OCI-LY3 (cell line): ENCODE measurements around the gene GRIK4.

Source experiments
- H2AFZ ChIP-seq: fragments of 200-600, 300-600 bp; shearing (Covaris generic); 2 replicates; pipeline ENCODE4 v1.6.0; 2014; ENCODE audit warnings: antibody characterized with exemption, low read depth, low read length
- H3K27ac ChIP-seq: fragments of 200-600, 300-600 bp; sonication (generic); 2 replicates; pipeline ENCODE4 v1.5.1; 2014; ENCODE audit warnings: mild to moderate bottlenecking, low read length, moderate library complexity, mixed read lengths
- H3K27me3 ChIP-seq: fragments of 200-600, 300-600 bp; sonication (generic); 2 replicates; pipeline ENCODE4 v1.6.1; 2014; ENCODE audit warnings: low read depth, low read length, mixed read lengths
- H3K36me3 ChIP-seq: fragments of 200-600, 300-600 bp; sonication (generic); replicated peaks from 2 replicates; pipeline ENCODE3; 2014; ENCODE audit warnings: low read depth, low read length, mixed read lengths
- H3K4me1 ChIP-seq: fragments of 300-600, 200-600 bp; sonication (generic); 2 replicates; pipeline ENCODE4 v1.6.1; 2014; ENCODE audit warnings: low read length, mixed read lengths
- H3K4me2 ChIP-seq: fragments of 200-600, 300-600 bp; sonication (generic); 2 replicates; pipeline ENCODE4 v1.6.1; 2014; ENCODE audit warnings: low read length, mixed read lengths
- H3K4me3 ChIP-seq: fragments of 300-600, 200-600 bp; sonication (generic); 2 replicates; pipeline ENCODE4 v1.5.1; 2014; ENCODE audit warnings: antibody characterized with exemption, mild to moderate bottlenecking, low read length, moderate library complexity
- H3K79me2 ChIP-seq: fragments of 300-600, 200-600 bp; shearing (Covaris generic); 2 replicates; pipeline ENCODE4 v1.6.1; 2014; ENCODE audit warnings: mild to moderate bottlenecking, low read length, mixed read lengths
- H3K9ac ChIP-seq: fragments of 300-600, 200-600 bp; shearing (Covaris generic); 2 replicates; pipeline ENCODE4 v1.6.0; 2014; ENCODE audit warnings: mild to moderate bottlenecking, low read length, moderate library complexity
- H3K9me3 ChIP-seq: fragments of 200-600, 300-600 bp; shearing (Covaris generic); 2 replicates; pipeline ENCODE4 v1.6.1; 2014; ENCODE audit warnings: low read length, mixed read lengths; ENCODE audit not compliant: insufficient read depth
- H4K20me1 ChIP-seq: fragments of 200-600, 300-600 bp; sonication (generic); 2 replicates; pipeline ENCODE4 v1.6.1; 2016; ENCODE audit warnings: low read length, mixed read lengths; ENCODE audit not compliant: insufficient read depth
- EZH2phosphoT487 ChIP-seq: fragments of 200-600 bp; shearing (Covaris generic); IDR thresholded peaks from 2 replicates; pipeline ENCODE4 v1.6.1; 2018; ENCODE audit warnings: antibody characterized with exemption, mixed run types, low read depth
- TF ChIP-seq, protein P1 (sequence below): fragments of 200-600, 300-600 bp; sonication (generic); IDR thresholded peaks from 2 replicates; pipeline ENCODE4 v1.5.1; 2014; ENCODE audit warnings: antibody characterized with exemption, low read length, low read depth

GRIK4 gene

GRCh38 chr11:120546312-120547205, 35.0 kb downstream of the GRIK4 start:
- Histone ChIP-seq H3K4me1 (no peaks in the 10 kb centered on the region), H3K4me2 (no peak overlapping the region), H3K9ac (no peak overlapping the region), H3K79me2 (no peaks in the 10 kb centered on the region), H3K36me3 (no peaks in the 10 kb centered on the region), H3K4me3 (no peak overlapping the region), H2AFZ (no peak overlapping the region), H3K27me3 (peaks cover 42% of the 10 kb centered on the region), H3K27ac (no peak overlapping the region), H4K20me1 (no peaks in the 10 kb centered on the region), H3K9me3 (no peaks in the 10 kb centered on the region)
- TF ChIP-seq, protein P1, sequence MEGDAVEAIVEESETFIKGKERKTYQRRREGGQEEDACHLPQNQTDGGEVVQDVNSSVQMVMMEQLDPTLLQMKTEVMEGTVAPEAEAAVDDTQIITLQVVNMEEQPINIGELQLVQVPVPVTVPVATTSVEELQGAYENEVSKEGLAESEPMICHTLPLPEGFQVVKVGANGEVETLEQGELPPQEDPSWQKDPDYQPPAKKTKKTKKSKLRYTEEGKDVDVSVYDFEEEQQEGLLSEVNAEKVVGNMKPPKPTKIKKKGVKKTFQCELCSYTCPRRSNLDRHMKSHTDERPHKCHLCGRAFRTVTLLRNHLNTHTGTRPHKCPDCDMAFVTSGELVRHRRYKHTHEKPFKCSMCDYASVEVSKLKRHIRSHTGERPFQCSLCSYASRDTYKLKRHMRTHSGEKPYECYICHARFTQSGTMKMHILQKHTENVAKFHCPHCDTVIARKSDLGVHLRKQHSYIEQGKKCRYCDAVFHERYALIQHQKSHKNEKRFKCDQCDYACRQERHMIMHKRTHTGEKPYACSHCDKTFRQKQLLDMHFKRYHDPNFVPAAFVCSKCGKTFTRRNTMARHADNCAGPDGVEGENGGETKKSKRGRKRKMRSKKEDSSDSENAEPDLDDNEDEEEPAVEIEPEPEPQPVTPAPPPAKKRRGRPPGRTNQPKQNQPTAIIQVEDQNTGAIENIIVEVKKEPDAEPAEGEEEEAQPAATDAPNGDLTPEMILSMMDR = no peak
- TF ChIP-seq EZH2phosphoT487 = no peak

DNA sequence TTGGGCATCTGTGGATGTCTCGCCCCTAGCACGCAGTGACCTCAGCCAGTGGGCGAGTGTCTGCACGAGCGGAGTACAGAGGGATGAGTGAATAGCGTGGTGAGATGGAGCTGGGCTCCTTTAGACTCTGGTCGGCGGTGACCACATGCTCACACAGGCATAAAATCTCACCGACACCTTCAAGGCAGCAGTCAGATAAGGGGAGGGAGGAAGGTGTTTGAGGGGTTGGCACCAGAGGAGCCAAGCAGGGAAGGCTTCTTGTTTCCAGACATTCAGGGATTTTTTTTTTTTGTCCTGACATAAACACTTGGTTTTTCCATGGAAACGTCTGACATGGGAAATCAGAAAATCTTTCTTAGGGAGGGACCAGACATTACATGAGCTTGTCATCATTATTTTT, 35.8 kb downstream of the GRIK4 start:
- Histone ChIP-seq H3K36me3 (no peaks in the 10 kb centered on the region), H2AFZ (no peak overlapping the region)

DNA sequence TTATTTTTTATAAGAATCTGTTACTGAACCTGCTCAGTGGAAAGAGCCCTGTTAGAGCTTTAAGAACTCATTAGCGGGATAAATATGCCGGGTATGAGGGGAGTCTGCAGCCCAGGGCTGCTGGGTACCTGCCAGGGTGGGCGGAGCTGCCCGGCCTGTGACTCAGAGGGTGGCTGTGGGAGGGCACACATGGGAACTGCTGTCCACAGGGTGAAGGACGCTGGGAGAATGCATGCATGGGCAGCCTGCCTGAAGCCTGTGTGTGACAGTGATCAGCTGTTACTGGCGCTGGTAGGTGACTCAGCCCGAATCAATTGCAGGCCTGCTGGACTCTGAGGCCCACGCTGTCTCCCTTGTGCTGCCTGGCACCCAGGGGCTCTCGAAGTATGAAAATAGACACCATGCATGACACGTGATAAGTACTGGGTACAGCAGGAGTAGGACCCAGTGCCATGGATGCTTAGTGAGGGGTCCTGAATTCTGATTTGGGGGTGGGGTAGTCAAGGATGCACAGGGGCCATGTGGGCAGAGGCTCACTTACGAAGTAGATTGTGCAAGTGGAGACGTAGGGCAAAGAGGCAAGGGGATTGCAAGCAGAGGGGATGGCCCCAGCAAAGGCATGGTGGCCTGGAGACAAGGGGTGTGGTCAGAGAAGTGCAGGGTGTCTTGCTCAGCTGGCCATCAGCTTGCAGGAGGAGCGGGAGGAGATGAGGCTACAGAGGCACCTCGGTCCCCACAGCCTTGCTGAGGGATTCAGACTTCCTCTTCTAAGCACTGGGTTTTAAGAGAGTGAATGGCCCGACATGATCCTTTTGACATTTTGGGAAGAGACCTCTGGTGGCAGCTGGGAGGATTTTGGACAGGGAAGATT, 36.5 kb downstream of the GRIK4 start:
- H3K4me1 ChIP-seq = no peaks in the 10 kb centered on the region
- no peak overlapping the region for H3K9ac ChIP-seq
- no peak overlapping the region for H3K4me2 ChIP-seq

More for the DNA sequence above, 35.8 kb downstream of the GRIK4 start:
- H3K4me3 ChIP-seq = no peak overlapping the region
- TF ChIP-seq, protein P1 = no peak
- no peak for TF ChIP-seq EZH2phosphoT487
- H3K4me2 ChIP-seq = no peak overlapping the region
- no peak overlapping the region for H3K9ac ChIP-seq
- H3K79me2 ChIP-seq = no peaks in the 10 kb centered on the region
- no peaks in the 10 kb centered on the region for H4K20me1 ChIP-seq
- H3K27me3 ChIP-seq = peaks cover 35% of the 10 kb centered on the region
- H3K4me1 ChIP-seq = no peaks in the 10 kb centered on the region
- no peak overlapping the region for H3K27ac ChIP-seq
- H3K9me3 ChIP-seq = no peaks in the 10 kb centered on the region

More for the DNA sequence above, 36.5 kb downstream of the GRIK4 start:
- Histone ChIP-seq H3K27me3 (peaks cover 29% of the 10 kb centered on the region), H4K20me1 (no peaks in the 10 kb centered on the region), H3K36me3 (no peaks in the 10 kb centered on the region), H3K27ac (no peak overlapping the region), H3K79me2 (no peaks in the 10 kb centered on the region), H3K4me3 (no peak overlapping the region), H2AFZ (no peak overlapping the region), H3K9me3 (no peaks in the 10 kb centered on the region)
- no peak for TF ChIP-seq EZH2phosphoT487
- TF ChIP-seq, protein P1 = no peak
